GM23248 (cell line): Measurements from ENCODE around the gene ADGRE2.

Experiments
- EZH2 ChIP-seq: fragments of 200-600 bp; sonication (generic); IDR thresholded peaks from 2 replicates; pipeline ENCODE4 v1.6.1; 2018; ENCODE audit warnings: antibody characterized with exemption, mild to moderate bottlenecking; ENCODE audit not compliant: insufficient read depth, poor library complexity, severe bottlenecking
- EZH2phosphoT487 ChIP-seq: fragments of 200-600 bp; sonication (generic); IDR thresholded peaks from 2 replicates; pipeline ENCODE4 v1.6.1; 2018; ENCODE audit warnings: antibody characterized with exemption, moderate library complexity, mild to moderate bottlenecking, low read depth; ENCODE audit not compliant: insufficient read depth

- TF ChIP-seq EZH2phosphoT487 = no peak
- no peak for TF ChIP-seq EZH2
Observed at GRCh38 chr19:14731200-14731599, 47.2 kb downstream of the ADGRE2 start.
